Choroid plexus epithelial cell (primary cell): Measurements from ENCODE around the gene RAC2.
A peak's percentile ranks its signal among the peaks of the same experiment; 100 is the strongest.

ENCODE experiments used
- DNase-seq: peaks from one replicate; pipeline ENCODE4 v3.0.0-alpha.2; 2010; ENCODE audit warnings: low read depth
- H3K4me3 ChIP-seq: 2 replicates; pipeline ENCODE4 v1.5.1; 2011; ENCODE audit warnings: low read depth, mild to moderate bottlenecking, control low read depth, low read length, moderate library complexity
- CTCF ChIP-seq: conservative IDR thresholded peaks from 2 replicates; pipeline ENCODE4 v1.5.1; 2011; ENCODE audit warnings: low read depth, mild to moderate bottlenecking, control low read depth, inconsistent platforms, low read length, moderate library complexity

RAC2 gene

GRCh38 chr22:37245740-37246139 is 1.7 kb upstream of the RAC2 start:
- TF ChIP-seq CTCF: no peak

DNA sequence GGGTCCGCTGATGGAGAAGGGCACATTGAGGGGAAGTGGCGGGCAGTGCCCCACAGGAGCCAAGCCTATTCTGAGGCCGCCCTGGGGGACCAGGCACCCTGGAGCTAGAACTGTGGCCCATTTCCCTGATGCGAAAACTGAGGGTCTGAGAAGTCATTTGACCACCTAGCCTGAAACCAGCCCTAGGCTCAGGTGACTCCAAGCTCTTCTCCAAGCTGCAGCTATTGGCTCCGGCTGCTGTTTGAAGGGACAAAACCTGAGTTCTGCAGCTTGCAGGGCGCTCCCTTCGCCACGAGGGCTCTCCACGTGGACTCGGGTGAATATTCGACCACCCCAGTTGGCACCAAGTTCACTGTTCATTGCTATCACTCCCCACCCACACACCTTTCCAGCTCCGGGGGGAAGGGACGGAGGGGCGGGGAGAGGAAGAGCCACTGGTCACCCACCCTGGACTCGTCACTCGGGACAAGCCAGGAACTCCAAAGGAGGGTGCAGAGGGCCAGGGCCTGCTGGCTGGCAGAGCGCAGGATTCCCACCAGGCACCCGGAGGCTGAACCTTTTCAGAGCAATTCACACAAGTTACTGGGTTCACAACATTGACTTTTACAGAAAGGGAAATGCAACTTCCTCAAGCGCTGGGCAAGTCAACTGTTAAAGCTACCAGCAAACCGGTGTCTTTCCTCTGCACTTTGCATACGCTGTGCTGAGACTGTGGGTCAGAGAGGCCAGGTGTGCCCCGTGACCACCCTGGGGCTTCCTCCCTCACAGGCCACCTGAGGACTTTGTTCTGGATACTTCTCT is 1.1 kb upstream of the RAC2 start:
- no peak for TF ChIP-seq CTCF
- H3K4me3 ChIP-seq: no peak overlapping the region
- DNase-seq: no peak

More at GRCh38 chr22:37245740-37246139, 1.7 kb upstream of the RAC2 start:
- no peak overlapping the region for H3K4me3 ChIP-seq
- DNase-seq: peak; percentile 60

DNA sequence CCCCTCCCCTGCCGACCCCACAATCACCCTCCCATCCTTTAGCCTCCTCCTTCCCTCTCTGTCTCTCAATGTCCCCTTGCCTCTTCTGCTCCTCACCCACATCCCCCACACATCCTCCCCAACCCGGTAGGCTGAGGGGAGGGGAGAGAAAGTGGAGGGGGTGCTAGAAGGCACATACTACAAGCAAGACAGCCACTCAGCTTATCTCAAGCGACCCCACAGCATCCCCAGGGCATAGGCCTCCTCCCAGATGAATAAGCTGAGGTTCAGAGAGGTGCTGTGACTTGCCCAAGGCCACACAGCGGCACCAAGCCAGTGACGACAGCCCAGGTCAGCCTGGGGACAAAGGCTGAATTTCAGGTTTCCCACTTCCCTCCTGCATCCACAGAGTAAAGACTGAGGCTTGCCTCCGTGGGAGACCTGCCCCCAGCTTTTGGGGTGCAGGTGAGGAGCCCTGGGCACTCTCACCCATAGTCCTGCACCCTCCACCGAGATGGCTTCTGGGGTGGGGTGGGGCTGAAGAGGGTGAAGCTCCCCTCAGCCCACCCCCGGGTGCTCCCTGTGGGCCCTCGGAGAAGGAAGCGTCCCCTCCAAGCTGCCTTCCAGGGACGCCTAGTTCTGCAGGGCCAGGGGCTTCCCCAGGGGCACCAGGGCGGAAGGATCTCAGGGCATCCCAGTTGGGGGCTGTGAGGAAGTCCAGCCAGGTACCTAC is 511 bp downstream of the RAC2 start:
- TF ChIP-seq CTCF: no peak
- peak overlapping the region; percentile 66 for H3K4me3 ChIP-seq
- DNase-seq: no peak

DNA sequence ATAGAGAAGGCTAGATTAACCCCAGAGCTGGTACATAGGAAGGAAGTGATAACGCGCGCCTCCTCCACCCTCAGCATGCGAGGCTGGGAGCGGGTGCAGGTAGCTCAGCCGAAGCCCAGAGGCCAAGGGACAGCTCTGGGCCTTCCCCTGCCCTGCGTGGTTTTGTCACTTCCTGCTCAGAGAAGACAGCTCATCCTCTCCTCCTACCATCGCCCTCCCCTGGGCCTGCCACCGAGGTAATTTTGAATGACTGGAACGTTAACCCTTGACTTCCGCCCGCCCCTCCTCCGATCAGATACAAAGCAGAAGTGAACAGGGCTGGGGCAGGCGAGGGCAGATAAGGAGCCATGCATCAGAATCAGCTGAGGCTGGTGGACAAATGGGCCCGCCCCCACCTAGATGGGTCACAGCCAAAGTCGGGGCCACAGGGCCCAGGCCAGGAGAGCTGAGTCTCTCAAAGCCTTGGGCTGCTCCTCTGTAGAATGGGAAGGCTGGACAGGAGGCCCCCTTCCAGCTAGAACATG is 1.6 kb downstream of the RAC2 start:
- TF ChIP-seq CTCF: no peak
- DNase-seq: no peak
- H3K4me3 ChIP-seq: peak overlapping the region; percentile 66

GRCh38 chr22:37241351-37242142 is 2.5 kb downstream of the RAC2 start:
- TF ChIP-seq CTCF: no peak
- no peak overlapping the region for H3K4me3 ChIP-seq
- DNase-seq: no peak

- H3K4me3 ChIP-seq: no peak overlapping the region
- TF ChIP-seq CTCF: no peak
- no peak for DNase-seq
Measured at GRCh38 chr22:37240941-37241320, 3.1 kb downstream of the RAC2 start.
